GM12878 (cell line): ENCODE measurements around the gene SLC12A7. TPM values are rescaled to one million over a fixed set of nuclear protein-coding genes. Genes with fewer than 3 reads are reported as not detected.
"Not testable (repeated sequence)": the region's sequence is repeated elsewhere in the genome, so short reads cannot be mapped to it uniquely, and the experiment has no call there.

Source experiments
- ATAC-seq: fragments of 200-7000 bp; cut with Tn5 transposase; 3 replicates; pipeline ENCODE4 v1.9.1; 2020; ENCODE audit warnings: mild to moderate bottlenecking, moderate library complexity
- BruUV-seq: library from RNA; stranded (reverse); fragments of 400-500 nt; replicated peaks from 2 replicates; lab custom pipeline; 2021; lab: Mats Ljungman, UMichigan
- CTCF ChIA-PET: fragments of 300-600 bp; sonication (Branson Sonifier 250); formaldehyde crosslinking; extraction: SDS; loops from one replicate; lab custom pipeline; 2021; ENCODE audit warnings: inconsistent platforms; lab: Yijun Ruan, JAX
- POLR2A ChIA-PET: fragments of 350-600 bp; formaldehyde crosslinking; extraction: SDS; loops from one replicate; lab custom pipeline; 2021; ENCODE audit warnings: inconsistent platforms; lab: Charles Lee
- RAD21 ChIA-PET: fragments of 300-600 bp; sonication (Branson Sonifier 250); formaldehyde crosslinking; loops from one replicate; lab custom pipeline; 2023; ENCODE audit warnings: antibody characterized with exemption; ENCODE audit not compliant: unreplicated experiment; lab: Charles Lee
- SMC1A ChIA-PET: fragments of 300-600 bp; sonication (Branson Sonifier 250); formaldehyde crosslinking; loops from one replicate; lab custom pipeline; 2023; ENCODE audit not compliant: unreplicated experiment, uncharacterized antibody; lab: Charles Lee
- DNase-seq: peaks from one replicate; pipeline ENCODE4 v3.0.0-alpha.2; 2011; ENCODE audit warnings: low read depth, low spot score
- FAIRE-seq: peaks from 3 replicates; lab custom pipeline; 2011; peaks lifted over from hg19 to GRCh38; lab: Jason Lieb, UNC
- H2AFZ ChIP-seq: 2 replicates; pipeline ENCODE4 v1.6.0; 2011; ENCODE audit warnings: low read depth, low read length, control low read depth; ENCODE audit not compliant: control insufficient read depth
- H3K27ac ChIP-seq: 2 replicates; pipeline ENCODE4 v1.5.1; 2011; ENCODE audit warnings: control low read depth; ENCODE audit not compliant: control insufficient read depth, insufficient read depth
- H3K27me3 ChIP-seq, 2 experiments: replicated peaks in 1 of 2; 2 replicates each; pipeline versions ENCODE4 v1.6.0 to v1.6.1; 2011; ENCODE audit warnings: low read length in 1 of 2; ENCODE audit not compliant: control insufficient read depth in 2 of 2, insufficient read depth in 2 of 2
- H3K36me3 ChIP-seq, 2 experiments: 2 replicates each; pipeline ENCODE4 v1.5.1; 2011; ENCODE audit warnings: low read length in 1 of 2; ENCODE audit not compliant: control insufficient read depth in 2 of 2, insufficient read depth in 2 of 2
- H3K4me1 ChIP-seq: 2 replicates; pipeline ENCODE4 v1.6.1; 2011; ENCODE audit warnings: mild to moderate bottlenecking, low read length, moderate library complexity, mixed read lengths; ENCODE audit not compliant: control insufficient read depth, insufficient read depth
- H3K4me2 ChIP-seq: 2 replicates; pipeline ENCODE4 v1.6.0; 2011; ENCODE audit warnings: control low read depth; ENCODE audit not compliant: control insufficient read depth, insufficient read depth
- H3K4me3 ChIP-seq: fragments of 200-600 bp; sonication (generic); 2 replicates; pipeline ENCODE4 v1.5.1; 2016
- H3K79me2 ChIP-seq: 2 replicates; pipeline ENCODE4 v1.6.0; 2011; ENCODE audit warnings: low read length; ENCODE audit not compliant: control insufficient read depth, insufficient read depth
- H3K9ac ChIP-seq: 2 replicates; pipeline ENCODE4 v1.8.0; 2011; ENCODE audit warnings: low read length, control low read depth, mixed read lengths; ENCODE audit not compliant: control insufficient read depth, insufficient read depth
- H3K9me3 ChIP-seq: replicated peaks from 3 replicates; pipeline ENCODE4 v1.5.1; 2011; ENCODE audit warnings: mild to moderate bottlenecking, low read length; ENCODE audit not compliant: control insufficient read depth, insufficient read depth
- H4K20me1 ChIP-seq: 2 replicates; pipeline ENCODE4 v1.6.0; 2011; ENCODE audit not compliant: control insufficient read depth, insufficient read depth
- WGBS: methylation state at CpG from one replicate; pipeline ENCODE4 v1.1.6; 2016; ENCODE audit warnings: low lambda C conversion rate; ENCODE audit not compliant: insufficient replicate concordance, insufficient coverage; ENCODE audit errors: missing lambda C conversion rate; 5-methylcytosine and 5-hydroxymethylcytosine counted together
- in situ Hi-C: fragments of 300-500 bp; cut with MboI; formaldehyde crosslinking; loops from 9 replicates; pipeline ENCODE4 v1.14.3; 2018; ENCODE audit warnings: mixed read lengths
- intact Hi-C: fragments of 100-400 bp; cut with micrococcal nuclease; formaldehyde crosslinking; loops from one replicate; pipeline ENCODE4 v1.14.2; 2022; ENCODE audit not compliant: unreplicated experiment
- microRNA-seq: library from miRNA; unstranded; fragments of <30 nt; microRNA quantifications from one replicate; pipeline ENCODE4, GENCODE V29; 2018
- polyA plus RNA-seq, 11 experiments: library from polyadenylated mRNA; depleted of rRNA in 4 of 11; unstranded in 6 of 11; stranded (reverse) in 5 of 11; fragments of >200 nt; fragmentation: Nextera tagmentation in 4 of 11; fragmentation: Illumina TruSeq in 1 of 11; extraction: Ambion mirVana in 4 of 11; extraction: Trizol in 1 of 11; gene quantifications; 1 replicate in 1 of 11; 2 replicates in 10 of 11; pipeline versions ENCODE4 v1.2.1 to v1.2.3, GENCODE V29; 2011 to 2016; ENCODE audit warnings: inconsistent platforms in 2 of 11, missing spikeins in 2 of 11, low read depth in 1 of 11
- small RNA-seq: library from RNA; depleted of rRNA; stranded (forward); fragments of <200 nt; gene quantifications from one replicate; pipeline ENCODE3, GENCODE V24; 2014
- total RNA-seq, 4 experiments: library from RNA; depleted of rRNA in 3 of 4; stranded (reverse); fragments of >200 nt in 3 of 4; fragmentation: Illumina TruSeq in 1 of 4; extraction: Trizol in 1 of 4; gene quantifications; 2 replicates each; pipeline versions ENCODE4 v1.2.1 to v1.2.3, GENCODE V29; 2013 to 2021

The SLC12A7 gene
- total and polyA plus RNA-seq, 10 of the 15 experiments (the other 5 are each of a cell fraction or from before 2014, with no cell fraction given) = 0.10 to 10.0 (median 2.9) TPM

DNA sequence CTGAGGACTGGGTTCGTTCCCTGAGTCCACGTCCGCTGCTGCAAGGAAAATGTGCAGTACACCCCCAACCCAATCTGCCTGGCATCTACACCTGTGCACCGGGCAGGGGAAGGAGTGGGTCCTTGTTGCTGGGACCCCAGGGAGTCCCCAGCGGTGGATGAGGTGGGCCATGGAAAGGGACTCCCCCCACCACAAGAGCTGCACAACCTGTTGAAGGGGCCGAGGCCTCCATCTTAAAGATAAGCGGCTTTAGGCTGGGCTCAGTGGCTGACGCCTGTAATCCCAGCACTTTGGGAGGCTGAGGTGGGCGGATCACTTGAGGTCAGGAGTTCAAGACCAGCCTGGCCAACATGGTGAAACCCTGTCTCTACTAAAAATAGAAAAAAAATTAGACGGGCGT is 111.0 kb downstream of the SLC12A7 start:
- intact Hi-C loops, SMC1A ChIA-PET, CTCF ChIA-PET, H2AFZ ChIP-seq, H3K9me3 ChIP-seq, DNase-seq, BruUV-seq, FAIRE-seq, H3K27ac ChIP-seq, H3K4me3 ChIP-seq, H3K4me2 ChIP-seq, H3K79me2 ChIP-seq, H4K20me1 ChIP-seq, H3K27me3 ChIP-seq, POLR2A ChIA-PET, ATAC-seq, H3K4me1 ChIP-seq, H3K9ac ChIP-seq, H3K36me3 ChIP-seq, in situ Hi-C loops: not testable (repeated sequence)
- RAD21 ChIA-PET = interaction anchor here (1.1 kb wide), 1 partner anchor 77 kb away, joined by 3 read pairs; no protein-coding TSS in a partner anchor
- WGBS = 28% methylated on average over 11 of the region's 11 CpGs

Small RNA genes lying within 50 kb of the gene (microRNA-seq; reads per million reads assigned to microRNA genes)
- gene MIR4635 = not detected

Small RNA genes lying within 50 kb of the gene (small RNA-seq; reads per million reads assigned to genes)
- not detected for gene MIR4635

Other genes starting within 250 kb of the SLC12A7 start
- gene BRD9, start 219.3 kb downstream of the SLC12A7 start, total RNA-seq (2014; rRNA removed) = 41.5 and 41.9 TPM in 2 replicates
- 27.8 and 28.9 TPM in 2 replicates for gene BRD9, start 219.3 kb downstream of the SLC12A7 start, total RNA-seq (2014; rRNA removed; fragmentation: Illumina TruSeq; extraction: Trizol)
- 44.5 and 48.6 TPM in 2 replicates for gene BRD9, start 219.3 kb downstream of the SLC12A7 start, total RNA-seq (2021)
- 9.6 and 13.1 TPM in 2 replicates for gene BRD9, start 219.3 kb downstream of the SLC12A7 start, polyA plus RNA-seq (2011; rRNA removed)
- 35.9 and 37.5 TPM in 2 replicates for gene BRD9, start 219.3 kb downstream of the SLC12A7 start, polyA plus RNA-seq (2014; fragmentation: Illumina TruSeq; extraction: Trizol)
- gene BRD9, start 219.3 kb downstream of the SLC12A7 start, polyA plus RNA-seq (2014; fragmentation: Nextera tagmentation; extraction: Ambion mirVana) = 1 to 10 TPM; 2.0 to 4.7 TPM
- gene BRD9, start 219.3 kb downstream of the SLC12A7 start, polyA plus RNA-seq (2014; rRNA removed) = 40.7 and 46.2 TPM in 2 replicates
- 10 to 100 TPM; 29.1 to 35.7 TPM for gene BRD9, start 219.3 kb downstream of the SLC12A7 start, polyA plus RNA-seq (2016; fragmentation: Nextera tagmentation; extraction: Ambion mirVana)
- gene TRIP13, start 219.2 kb downstream of the SLC12A7 start, total RNA-seq (2014; rRNA removed) = 32.9 and 33.0 TPM in 2 replicates
- 23.9 and 25.0 TPM in 2 replicates for gene TRIP13, start 219.2 kb downstream of the SLC12A7 start, total RNA-seq (2014; rRNA removed; fragmentation: Illumina TruSeq; extraction: Trizol)
- 21.9 and 27.9 TPM in 2 replicates for gene TRIP13, start 219.2 kb downstream of the SLC12A7 start, total RNA-seq (2021)
- 37.6 and 40.8 TPM in 2 replicates for gene TRIP13, start 219.2 kb downstream of the SLC12A7 start, polyA plus RNA-seq (2011; rRNA removed)
- 31.6 and 32.5 TPM in 2 replicates for gene TRIP13, start 219.2 kb downstream of the SLC12A7 start, polyA plus RNA-seq (2014; fragmentation: Illumina TruSeq; extraction: Trizol)
- 10 to 100 TPM; 15.1 to 20.5 TPM for gene TRIP13, start 219.2 kb downstream of the SLC12A7 start, polyA plus RNA-seq (2014; fragmentation: Nextera tagmentation; extraction: Ambion mirVana)
- gene TRIP13, start 219.2 kb downstream of the SLC12A7 start, polyA plus RNA-seq (2014; rRNA removed) = 32.7 and 36.4 TPM in 2 replicates
- gene TRIP13, start 219.2 kb downstream of the SLC12A7 start, polyA plus RNA-seq (2016; fragmentation: Nextera tagmentation; extraction: Ambion mirVana) = 10 to 100 TPM; 62.3 to 64.9 TPM
- gene NKD2, start 103.3 kb downstream of the SLC12A7 start, total RNA-seq (2014; rRNA removed) = not detected in 2 replicates
- gene NKD2, start 103.3 kb downstream of the SLC12A7 start, total RNA-seq (2014; rRNA removed; fragmentation: Illumina TruSeq; extraction: Trizol) = not detected in 2 replicates
- 0.13 and 0.26 TPM in 2 replicates for gene NKD2, start 103.3 kb downstream of the SLC12A7 start, total RNA-seq (2021)
- gene NKD2, start 103.3 kb downstream of the SLC12A7 start, polyA plus RNA-seq (2011; rRNA removed) = not detected in 2 replicates
- gene NKD2, start 103.3 kb downstream of the SLC12A7 start, polyA plus RNA-seq (2014; fragmentation: Illumina TruSeq; extraction: Trizol) = not detected in 2 replicates
- not detected for gene NKD2, start 103.3 kb downstream of the SLC12A7 start, polyA plus RNA-seq (2014; fragmentation: Nextera tagmentation; extraction: Ambion mirVana)
- gene NKD2, start 103.3 kb downstream of the SLC12A7 start, polyA plus RNA-seq (2014; rRNA removed) = 0.13 TPM in 1 of 2 replicates, not detected in the other
- gene NKD2, start 103.3 kb downstream of the SLC12A7 start, polyA plus RNA-seq (2016; fragmentation: Nextera tagmentation; extraction: Ambion mirVana) = under 1 TPM; 0.20 to 0.83 TPM
- not detected in 2 replicates for gene SLC6A19, start 89.5 kb upstream of the SLC12A7 start, total RNA-seq (2014; rRNA removed)
- gene SLC6A19, start 89.5 kb upstream of the SLC12A7 start, total RNA-seq (2014; rRNA removed; fragmentation: Illumina TruSeq; extraction: Trizol) = not detected in 2 replicates
- 0.03 TPM in 1 of 2 replicates, not detected in the other for gene SLC6A19, start 89.5 kb upstream of the SLC12A7 start, total RNA-seq (2021)
- gene SLC6A19, start 89.5 kb upstream of the SLC12A7 start, polyA plus RNA-seq (2011; rRNA removed) = not detected in 2 replicates
- 0.01 TPM in 1 of 2 replicates, not detected in the other for gene SLC6A19, start 89.5 kb upstream of the SLC12A7 start, polyA plus RNA-seq (2014; fragmentation: Illumina TruSeq; extraction: Trizol)
- not detected for gene SLC6A19, start 89.5 kb upstream of the SLC12A7 start, polyA plus RNA-seq (2014; fragmentation: Nextera tagmentation; extraction: Ambion mirVana)
- not detected in 2 replicates for gene SLC6A19, start 89.5 kb upstream of the SLC12A7 start, polyA plus RNA-seq (2014; rRNA removed)
- not detected for gene SLC6A19, start 89.5 kb upstream of the SLC12A7 start, polyA plus RNA-seq (2016; fragmentation: Nextera tagmentation; extraction: Ambion mirVana)
- gene SLC6A18, start 113.3 kb upstream of the SLC12A7 start, total RNA-seq (2014; rRNA removed) = not detected in 2 replicates
- gene SLC6A18, start 113.3 kb upstream of the SLC12A7 start, total RNA-seq (2014; rRNA removed; fragmentation: Illumina TruSeq; extraction: Trizol) = not detected in 2 replicates
- not detected in 2 replicates for gene SLC6A18, start 113.3 kb upstream of the SLC12A7 start, total RNA-seq (2021)
- gene SLC6A18, start 113.3 kb upstream of the SLC12A7 start, polyA plus RNA-seq (2011; rRNA removed) = not detected in 2 replicates
- gene SLC6A18, start 113.3 kb upstream of the SLC12A7 start, polyA plus RNA-seq (2014; fragmentation: Illumina TruSeq; extraction: Trizol) = not detected in 2 replicates
- gene SLC6A18, start 113.3 kb upstream of the SLC12A7 start, polyA plus RNA-seq (2014; fragmentation: Nextera tagmentation; extraction: Ambion mirVana) = not detected
- gene SLC6A18, start 113.3 kb upstream of the SLC12A7 start, polyA plus RNA-seq (2014; rRNA removed) = not detected in 2 replicates
- gene SLC6A18, start 113.3 kb upstream of the SLC12A7 start, polyA plus RNA-seq (2016; fragmentation: Nextera tagmentation; extraction: Ambion mirVana) = not detected
- 8.6 and 9.0 TPM in 2 replicates for gene TERT, start 183.0 kb upstream of the SLC12A7 start, total RNA-seq (2014; rRNA removed)
- gene TERT, start 183.0 kb upstream of the SLC12A7 start, total RNA-seq (2014; rRNA removed; fragmentation: Illumina TruSeq; extraction: Trizol) = 3.4 and 3.5 TPM in 2 replicates
- gene TERT, start 183.0 kb upstream of the SLC12A7 start, total RNA-seq (2021) = 14.8 and 21.5 TPM in 2 replicates
- gene TERT, start 183.0 kb upstream of the SLC12A7 start, polyA plus RNA-seq (2011; rRNA removed) = 2.4 and 3.8 TPM in 2 replicates
- gene TERT, start 183.0 kb upstream of the SLC12A7 start, polyA plus RNA-seq (2014; fragmentation: Illumina TruSeq; extraction: Trizol) = 0.57 and 2.4 TPM in 2 replicates
- gene TERT, start 183.0 kb upstream of the SLC12A7 start, polyA plus RNA-seq (2014; fragmentation: Nextera tagmentation; extraction: Ambion mirVana) = under 1 TPM; 0.08 to 0.55 TPM
- 17.4 and 17.8 TPM in 2 replicates for gene TERT, start 183.0 kb upstream of the SLC12A7 start, polyA plus RNA-seq (2014; rRNA removed)
- gene TERT, start 183.0 kb upstream of the SLC12A7 start, polyA plus RNA-seq (2016; fragmentation: Nextera tagmentation; extraction: Ambion mirVana) = 1 to 10 TPM; 6.1 to 6.5 TPM
- 266 and 278 TPM in 2 replicates for gene CLPTM1L, start 233.0 kb upstream of the SLC12A7 start, total RNA-seq (2014; rRNA removed)
- gene CLPTM1L, start 233.0 kb upstream of the SLC12A7 start, total RNA-seq (2014; rRNA removed; fragmentation: Illumina TruSeq; extraction: Trizol) = 142 and 171 TPM in 2 replicates
- 140 and 147 TPM in 2 replicates for gene CLPTM1L, start 233.0 kb upstream of the SLC12A7 start, total RNA-seq (2021)
- gene CLPTM1L, start 233.0 kb upstream of the SLC12A7 start, polyA plus RNA-seq (2011; rRNA removed) = 80.8 and 124 TPM in 2 replicates
- gene CLPTM1L, start 233.0 kb upstream of the SLC12A7 start, polyA plus RNA-seq (2014; fragmentation: Illumina TruSeq; extraction: Trizol) = 87.8 and 163 TPM in 2 replicates
- 10 to 100 TPM in 1 of 2 experiments, 1 to 10 TPM in 1; 2.9 to 22.8 TPM for gene CLPTM1L, start 233.0 kb upstream of the SLC12A7 start, polyA plus RNA-seq (2014; fragmentation: Nextera tagmentation; extraction: Ambion mirVana)
- 195 and 219 TPM in 2 replicates for gene CLPTM1L, start 233.0 kb upstream of the SLC12A7 start, polyA plus RNA-seq (2014; rRNA removed)
- gene CLPTM1L, start 233.0 kb upstream of the SLC12A7 start, polyA plus RNA-seq (2016; fragmentation: Nextera tagmentation; extraction: Ambion mirVana) = 10 to 100 TPM; 34.2 to 39.9 TPM